Hepatocyte (in vitro differentiated cells): Measurements from ENCODE around the gene MMP19.

Experiments
- EZH2 ChIP-seq: fragments of 200-600 bp; sonication (generic); IDR thresholded peaks from 2 replicates; pipeline ENCODE4 v1.6.1; 2016; ENCODE audit warnings: antibody characterized with exemption, mild to moderate bottlenecking, borderline replicate concordance
- TF ChIP-seq, protein P1 (sequence below): fragments of 200-600 bp; sonication (generic); IDR thresholded peaks from 2 replicates; pipeline ENCODE4 v1.5.1; 2016; ENCODE audit warnings: antibody characterized with exemption, mild to moderate bottlenecking; ENCODE audit not compliant: poor library complexity

DNA sequence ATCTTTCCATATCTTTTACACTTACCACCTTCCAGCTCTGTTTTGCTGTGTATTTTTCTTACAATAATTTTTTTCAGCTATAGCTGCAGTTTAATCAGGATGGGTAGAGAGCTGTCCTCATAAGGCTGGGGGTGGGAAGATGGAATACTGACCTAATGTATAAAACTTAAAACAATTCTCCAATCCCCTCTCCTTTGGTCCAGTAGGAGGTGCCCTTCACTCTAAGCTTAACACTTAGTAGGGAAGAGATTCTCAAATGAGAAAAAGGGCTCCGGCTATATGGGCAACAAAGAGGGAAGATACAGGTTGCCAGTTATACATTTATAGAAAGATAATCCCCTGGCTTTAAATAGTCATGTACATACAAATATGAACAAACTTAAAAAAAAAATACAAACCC, 22.1 kb downstream of the MMP19 start:
- no peak for TF ChIP-seq EZH2
- TF ChIP-seq, protein P1, sequence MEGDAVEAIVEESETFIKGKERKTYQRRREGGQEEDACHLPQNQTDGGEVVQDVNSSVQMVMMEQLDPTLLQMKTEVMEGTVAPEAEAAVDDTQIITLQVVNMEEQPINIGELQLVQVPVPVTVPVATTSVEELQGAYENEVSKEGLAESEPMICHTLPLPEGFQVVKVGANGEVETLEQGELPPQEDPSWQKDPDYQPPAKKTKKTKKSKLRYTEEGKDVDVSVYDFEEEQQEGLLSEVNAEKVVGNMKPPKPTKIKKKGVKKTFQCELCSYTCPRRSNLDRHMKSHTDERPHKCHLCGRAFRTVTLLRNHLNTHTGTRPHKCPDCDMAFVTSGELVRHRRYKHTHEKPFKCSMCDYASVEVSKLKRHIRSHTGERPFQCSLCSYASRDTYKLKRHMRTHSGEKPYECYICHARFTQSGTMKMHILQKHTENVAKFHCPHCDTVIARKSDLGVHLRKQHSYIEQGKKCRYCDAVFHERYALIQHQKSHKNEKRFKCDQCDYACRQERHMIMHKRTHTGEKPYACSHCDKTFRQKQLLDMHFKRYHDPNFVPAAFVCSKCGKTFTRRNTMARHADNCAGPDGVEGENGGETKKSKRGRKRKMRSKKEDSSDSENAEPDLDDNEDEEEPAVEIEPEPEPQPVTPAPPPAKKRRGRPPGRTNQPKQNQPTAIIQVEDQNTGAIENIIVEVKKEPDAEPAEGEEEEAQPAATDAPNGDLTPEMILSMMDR, result no peak
